Ureter (tissue), 1 donor: ENCODE results near the gene ZNF280B. TPM values are rescaled to one million over a fixed set of nuclear protein-coding genes. Genes with fewer than 3 reads are reported as not detected.

ENCODE experiments used
- DNase-seq: peaks from one replicate; pipeline ENCODE4 v3.0.0-alpha.2; 2020; ENCODE audit warnings: low spot score
- total RNA-seq: library from RNA; stranded (reverse); gene quantifications from one replicate; pipeline ENCODE4 v1.2.4, GENCODE V29; 2023
- donor health status: DM: yes; HTN: yes; CAD: no.

Gene ZNF280B, protein sequence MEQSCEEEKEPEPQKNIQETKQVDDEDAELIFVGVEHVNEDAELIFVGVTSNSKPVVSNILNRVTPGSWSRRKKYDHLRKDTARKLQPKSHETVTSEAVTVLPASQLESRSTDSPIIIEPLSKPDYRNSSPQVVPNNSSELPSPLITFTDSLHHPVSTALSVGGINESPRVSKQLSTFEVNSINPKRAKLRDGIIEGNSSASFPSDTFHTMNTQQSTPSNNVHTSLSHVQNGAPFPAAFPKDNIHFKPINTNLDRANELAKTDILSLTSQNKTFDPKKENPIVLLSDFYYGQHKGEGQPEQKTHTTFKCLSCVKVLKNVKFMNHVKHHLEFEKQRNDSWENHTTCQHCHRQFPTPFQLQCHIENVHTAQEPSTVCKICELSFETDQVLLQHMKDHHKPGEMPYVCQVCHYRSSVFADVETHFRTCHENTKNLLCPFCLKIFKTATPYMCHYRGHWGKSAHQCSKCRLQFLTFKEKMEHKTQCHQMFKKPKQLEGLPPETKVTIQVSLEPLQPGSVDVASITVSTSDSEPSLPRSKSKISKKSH
- 1.5 TPM for total RNA-seq

- DNase-seq: peak; percentile 54
Observed at GRCh38 chr22:22508274-22509176, at the start of gene ZNF280B. Gene ZNF280B, minus strand, starts transcription at chr22:22508742. Its CDS starts 19,344 bp downstream, at chr22:22489398.

DNA sequence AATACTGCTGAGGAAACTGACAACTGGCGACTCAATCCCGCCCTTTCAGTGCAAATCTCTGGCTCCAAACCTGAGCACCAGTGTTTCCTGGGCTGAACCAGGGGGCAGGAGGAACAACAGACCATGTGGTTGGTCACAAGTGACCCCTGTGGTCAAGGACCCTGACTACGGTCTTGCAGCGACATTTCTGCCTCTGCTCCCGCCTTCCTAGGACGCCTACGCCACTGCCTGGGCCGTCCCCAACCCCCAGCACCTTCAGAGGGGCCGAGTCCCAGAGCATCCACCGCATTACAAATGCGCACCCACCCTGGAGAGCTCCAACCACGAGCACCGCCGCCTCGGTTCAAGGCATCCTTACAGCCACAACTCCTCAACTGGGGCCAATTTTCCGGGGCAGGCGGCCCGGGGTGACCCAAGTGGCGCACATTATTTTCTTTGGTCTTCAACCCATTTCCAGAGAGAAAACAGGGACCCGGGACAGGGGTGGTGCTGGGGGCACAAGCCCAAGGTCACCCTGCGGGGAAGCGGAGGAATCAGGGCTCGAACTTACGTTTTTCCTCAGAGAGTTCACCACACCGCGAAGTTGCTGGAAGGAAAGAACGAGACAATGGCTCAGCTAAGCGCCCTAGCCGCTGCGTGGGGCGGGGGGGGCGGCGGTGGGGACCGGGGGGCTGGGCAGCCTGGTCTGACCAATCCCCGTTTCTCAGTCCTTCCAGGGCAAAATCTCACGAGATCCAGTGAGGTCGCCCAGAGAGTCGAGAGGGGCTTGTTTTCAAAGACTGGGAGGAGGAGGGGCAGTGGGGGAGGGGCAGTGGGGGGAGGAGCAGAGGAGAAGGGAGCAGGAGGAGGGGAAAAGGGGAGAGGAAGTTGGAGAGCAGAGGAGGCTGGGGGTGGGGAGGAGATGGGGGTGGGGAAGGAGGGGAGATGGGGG is 48.7 kb upstream of the ZNF280B start:
- DNase-seq: no peak

DNA sequence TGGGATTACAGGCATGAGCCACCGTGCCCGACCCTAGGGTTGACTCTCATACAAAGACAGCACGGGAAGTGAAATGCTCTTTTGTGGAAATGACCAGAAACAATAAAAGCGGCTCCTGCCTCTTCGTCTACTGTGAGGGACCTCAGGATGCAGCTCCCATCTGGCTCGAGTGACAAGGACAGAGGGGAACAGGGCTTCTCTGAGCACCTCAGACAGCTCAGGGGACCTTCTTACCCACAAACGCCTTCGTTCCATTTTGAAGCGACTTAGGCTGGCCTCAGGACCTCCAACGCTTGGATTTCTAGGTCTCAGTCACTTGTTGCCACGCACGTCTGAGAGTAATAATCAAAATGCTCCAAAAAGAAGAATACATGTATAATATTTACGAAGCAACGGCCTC is 48.0 kb upstream of the ZNF280B start:
- DNase-seq: no peak

DNA sequence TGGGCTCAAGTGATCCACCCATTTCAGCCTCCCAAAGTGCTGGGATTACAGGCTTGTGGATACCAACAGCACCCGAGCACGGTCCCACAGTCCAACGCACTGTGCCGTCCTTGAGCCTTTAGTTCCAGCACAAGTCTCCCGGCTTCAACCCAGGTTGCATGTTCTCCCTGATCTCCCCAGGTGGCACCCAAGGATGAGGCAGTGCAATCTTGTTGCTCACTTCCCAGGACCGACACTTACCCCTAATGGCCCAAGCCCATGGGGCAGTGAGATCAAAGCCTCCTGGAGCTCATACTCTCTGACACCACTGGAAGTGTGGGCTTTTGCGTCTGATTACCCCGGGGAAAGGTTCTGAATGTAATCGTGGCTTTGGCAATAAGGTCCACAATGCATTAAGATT is 47.1 kb upstream of the ZNF280B start:
- no peak for DNase-seq

- no peak for DNase-seq
Observed at GRCh38 chr22:22554587-22555284, 46.2 kb upstream of the ZNF280B start.

GRCh38 chr22:22553735-22554586 is 45.4 kb upstream of the ZNF280B start:
- DNase-seq: no peak

GRCh38 chr22:22553141-22553540 is 44.6 kb upstream of the ZNF280B start:
- DNase-seq: no peak

GRCh38 chr22:22552630-22553029 is 44.1 kb upstream of the ZNF280B start:
- DNase-seq: no peak

GRCh38 chr22:22550789-22551434 is 42.4 kb upstream of the ZNF280B start:
- no peak for DNase-seq

- no peak for DNase-seq
Observed at GRCh38 chr22:22548910-22549309, 40.4 kb upstream of the ZNF280B start.

DNA sequence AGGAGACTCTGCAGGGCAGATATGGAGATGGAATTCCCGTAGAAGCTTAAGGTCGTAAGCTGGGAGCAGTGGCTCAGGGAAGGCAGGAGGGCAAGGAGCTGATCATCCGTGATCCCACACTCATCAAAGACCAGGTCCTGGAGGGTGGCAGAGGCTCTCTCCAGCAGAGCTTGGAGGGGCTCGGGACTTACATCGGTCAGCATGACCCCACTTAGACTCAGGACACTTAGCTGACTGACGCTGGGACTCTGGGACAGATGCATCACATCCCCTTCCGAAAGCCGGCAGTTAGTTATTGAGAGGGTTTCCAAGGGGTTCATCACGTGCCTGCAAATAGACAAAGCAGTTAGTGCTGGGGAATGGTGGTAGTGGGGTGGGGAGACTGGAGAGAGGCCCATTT is 39.8 kb upstream of the ZNF280B start:
- DNase-seq: no peak

GRCh38 chr22:22547692-22548300 is 39.3 kb upstream of the ZNF280B start:
- DNase-seq: no peak

DNA sequence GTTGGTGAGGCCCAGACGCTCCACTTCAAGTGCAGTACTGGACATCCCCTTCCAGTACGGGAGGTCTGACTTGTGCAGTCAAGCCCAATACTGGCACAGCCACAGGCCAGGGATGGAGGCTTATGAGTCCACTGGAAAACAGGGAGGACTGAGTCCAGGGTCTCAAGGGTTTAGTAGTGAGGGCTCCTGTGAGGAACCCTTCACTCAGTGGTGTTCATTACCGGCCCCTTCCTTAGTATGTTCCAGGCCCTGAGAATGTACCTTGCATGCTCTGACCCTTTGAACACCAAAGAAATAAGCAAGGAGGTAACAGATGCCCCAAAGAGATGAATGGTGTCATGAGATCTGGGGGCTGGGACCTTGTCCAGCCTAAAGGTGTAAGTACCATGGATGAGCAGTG is 38.7 kb upstream of the ZNF280B start:
- no peak for DNase-seq

DNA sequence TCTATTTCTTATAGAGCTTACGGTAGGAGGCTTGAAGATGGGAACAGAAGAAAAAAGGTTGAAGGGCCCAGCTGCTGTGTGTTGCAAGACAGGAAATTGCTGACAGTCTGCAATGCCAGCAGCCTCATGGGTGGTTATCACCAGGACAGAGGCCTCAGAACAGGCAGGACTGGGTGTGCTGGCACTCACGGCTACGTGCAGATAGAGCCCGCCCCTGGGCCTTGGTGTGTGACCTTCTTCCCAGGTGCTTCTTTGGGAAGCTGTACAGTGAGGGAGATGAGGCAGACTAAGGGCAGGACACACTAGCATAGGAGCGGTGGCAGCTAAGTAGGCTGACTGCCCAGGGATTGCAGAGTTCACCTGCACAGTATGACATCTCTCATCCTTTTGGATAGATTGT is 37.9 kb upstream of the ZNF280B start:
- DNase-seq: no peak

DNA sequence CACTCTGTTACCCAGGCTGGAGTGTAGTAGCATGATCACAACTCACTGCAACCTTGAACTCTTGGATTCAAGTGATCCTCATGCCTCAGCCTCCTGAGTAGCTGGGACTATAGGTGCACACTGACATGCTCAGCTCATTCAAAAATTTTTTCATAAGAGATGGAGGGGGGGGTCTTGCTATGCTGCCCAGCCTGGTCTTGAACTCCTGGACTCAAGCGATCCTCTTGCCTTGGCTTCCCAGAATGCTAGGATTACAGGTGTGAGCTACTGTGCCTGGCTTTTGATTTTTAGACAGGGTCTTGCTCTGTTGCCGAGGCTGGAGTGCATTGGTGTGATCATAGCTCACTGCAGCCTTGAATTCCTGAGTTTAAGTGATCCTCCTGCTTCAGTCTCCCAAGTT is 36.5 kb upstream of the ZNF280B start:
- DNase-seq: no peak

DNA sequence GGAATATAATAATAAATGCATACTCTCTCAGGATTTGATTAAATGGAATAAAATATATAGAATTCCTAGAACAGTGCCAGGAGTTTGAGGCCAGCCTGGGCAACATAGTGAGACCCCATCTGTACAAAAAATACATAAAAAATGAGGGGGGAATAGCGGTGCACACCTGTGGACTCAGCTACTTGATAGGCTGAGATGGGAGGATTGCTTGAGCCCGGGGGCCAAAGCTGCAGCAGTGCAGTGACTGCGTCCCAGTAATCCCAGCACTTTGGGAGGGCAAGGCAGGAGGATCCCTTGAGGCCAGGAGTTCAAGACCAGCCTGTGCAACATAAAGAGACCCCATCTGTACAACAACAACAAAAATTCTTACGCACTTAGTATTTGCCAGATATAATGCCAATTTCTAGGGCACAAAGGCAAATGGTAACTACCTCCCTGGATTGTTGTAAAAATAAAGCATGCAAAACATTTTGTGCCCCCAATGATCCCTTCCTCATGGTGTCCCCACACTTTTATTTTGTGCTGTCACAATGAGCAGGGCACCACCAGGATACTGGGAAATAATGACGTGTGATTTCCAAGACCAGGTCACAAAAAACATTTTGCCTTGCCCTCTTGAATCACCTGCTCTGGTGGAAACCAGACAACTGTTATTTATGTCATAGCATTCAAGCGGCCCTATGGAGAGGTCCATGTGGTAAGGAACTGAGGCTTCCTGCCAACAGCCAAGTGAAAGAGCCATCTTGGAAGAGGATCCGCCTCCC is 29.9 kb upstream of the ZNF280B start:
- DNase-seq: no peak

GRCh38 chr22:22536916-22537315 is 28.4 kb upstream of the ZNF280B start:
- DNase-seq: no peak

DNA sequence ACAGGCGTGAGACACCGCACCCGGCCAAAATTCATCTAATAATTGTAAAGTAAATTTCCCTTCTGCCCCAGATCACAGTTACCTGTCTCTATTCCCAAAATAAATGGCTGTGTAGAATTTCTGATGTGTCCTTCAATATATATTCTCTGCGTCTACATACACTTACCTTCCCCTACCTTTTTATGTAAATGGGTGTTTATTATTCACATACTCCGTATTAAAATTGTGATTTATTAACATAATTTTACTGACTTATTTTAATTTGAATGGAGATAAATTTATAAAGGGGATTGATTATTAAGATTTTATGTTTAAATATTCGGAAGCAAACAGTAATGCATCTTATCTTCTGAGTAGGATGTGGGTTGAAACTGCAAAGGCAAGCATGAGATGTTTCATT is 28.0 kb upstream of the ZNF280B start:
- DNase-seq: no peak
